Upper lobe of left lung (tissue), 6 donors: ENCODE results near the gene NOS1AP. TPM values are rescaled to one million over a fixed set of nuclear protein-coding genes. Genes with fewer than 3 reads are reported as not detected.
"Not testable (repeated sequence)": the region's sequence is repeated elsewhere in the genome, so short reads cannot be mapped to it uniquely, and the experiment has no call there.

ENCODE experiments used
- ATAC-seq, 2 donors: fragments of 200-7000 bp; cut with Tn5 transposase; one replicate each; pipeline ENCODE4 v1.9.1; 2022; ENCODE audit warnings: mild to moderate bottlenecking in 2 of 2, moderate library complexity in 2 of 2; ENCODE audit not compliant: low FRiP score in 2 of 2
- DNase-seq, 2 donors: peaks; one replicate each; pipeline ENCODE4 v3.0.0-alpha.2; 2019 to 2020
- H3K27ac ChIP-seq, 4 donors: fragments of 200-600 bp; sonication (generic); one replicate each; pipeline ENCODE4 v1.5.1; 2016 to 2019
- H3K27me3 ChIP-seq, 4 donors: fragments of 200-600 bp; sonication (generic); one replicate each; pipeline ENCODE4 v1.5.1; 2017 to 2019
- H3K36me3 ChIP-seq, 4 donors: fragments of 200-600 bp; sonication (generic); one replicate each; pipeline ENCODE4 v1.5.1; 2016 to 2019
- H3K4me1 ChIP-seq, 4 donors: fragments of 200-600 bp; sonication (generic); one replicate each; pipeline ENCODE4 v1.5.1; 2018 to 2019
- H3K4me3 ChIP-seq, 4 donors: fragments of 200-600 bp; sonication (generic); one replicate each; pipeline ENCODE4 v1.5.1; 2017 to 2019; ENCODE audit warnings: mild to moderate bottlenecking in 2 of 4, moderate library complexity in 1 of 4
- H3K9me3 ChIP-seq, 4 donors: fragments of 200-600 bp; sonication (generic); one replicate each; pipeline ENCODE4 v1.5.1; 2018 to 2019
- CTCF ChIP-seq, 6 experiments: fragments of 450-650 bp in 4 of 6; fragments of 200-600 bp in 2 of 6; sonication (generic) in 2 of 6; IDR thresholded peaks; one replicate each; pipeline ENCODE4 v1.5.1; 2016 to 2019; ENCODE audit warnings: antibody characterized with exemption in 6 of 6
- EP300 ChIP-seq, 4 donors: sonication (generic); formaldehyde crosslinking; IDR thresholded peaks; one replicate each; pipeline ENCODE4 v1.5.1; 2017; ENCODE audit warnings: antibody characterized with exemption in 4 of 4, control low read depth in 2 of 4
- POLR2A ChIP-seq, 4 donors: fragments of 450-650 bp; IDR thresholded peaks; one replicate each; pipeline ENCODE4 v1.5.1; 2016 to 2017; ENCODE audit warnings: antibody characterized with exemption in 4 of 4, mild to moderate bottlenecking in 2 of 4
- POLR2AphosphoS5 ChIP-seq, 2 donors: sonication (generic); formaldehyde crosslinking; IDR thresholded peaks; one replicate each; pipeline ENCODE4 v1.5.1; 2017; ENCODE audit warnings: antibody characterized with exemption in 2 of 2
- WGBS, 2 donors: methylation state at CpG; one replicate each; pipeline ENCODE4 v1.1.5; 2017 to 2018; 5-methylcytosine and 5-hydroxymethylcytosine counted together
- total RNA-seq, 6 donors: library from RNA; depleted of rRNA in 4 of 6; stranded (reverse); fragments of >200 nt in 4 of 6; gene quantifications; one replicate each; pipeline versions ENCODE4 v1.1.0 to v1.2.1, GENCODE V29; 2016 to 2021
- donor health status: DM: no; HTN: no; CAD: no; lungs with moderate emphysema.
- donor health status: DM: no; HTN: yes; CAD: no; lungs with severe emphysema.

NOS1AP gene
- total RNA-seq, 6 donors from 2014 or later: 5.3 to 16.4 (median 6.5) TPM

DNA sequence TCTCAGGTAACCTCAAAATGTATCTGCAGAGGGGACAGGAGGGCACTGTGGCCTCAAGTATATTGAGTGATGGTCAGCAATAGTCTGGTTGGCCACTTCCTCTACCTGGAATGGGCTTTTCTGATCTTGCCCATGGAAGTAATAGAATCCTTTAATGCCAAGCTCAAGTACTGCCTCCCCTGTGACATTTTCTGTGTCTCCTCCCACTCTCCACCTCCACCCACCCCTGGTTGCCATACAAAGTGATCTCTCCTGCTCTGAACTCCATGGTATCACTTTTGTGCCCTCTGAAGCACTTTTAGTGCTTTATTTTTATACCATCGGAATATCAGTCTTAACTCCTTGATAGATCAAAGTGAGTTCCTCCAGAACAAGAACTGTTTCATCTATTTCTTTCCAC, 9.2 kb upstream of the NOS1AP start:
- Histone ChIP-seq H3K36me3 (no peaks in the 10 kb centered on the region), H3K9me3 (no peaks in the 10 kb centered on the region), H3K27me3 (no peaks in the 10 kb centered on the region), H3K27ac (no peak overlapping the region), H3K4me1 (no peaks in the 10 kb centered on the region), H3K4me3 (no peak overlapping the region)
- WGBS, 2 donors: 97 to 100% methylated on average over 1 of the region's 1 CpG
- TF ChIP-seq POLR2A (IDR thresholded peaks at IDR 0.05): no peak
- TF ChIP-seq CTCF (IDR thresholded peaks at IDR 0.05): no peak
- TF ChIP-seq POLR2AphosphoS5 (IDR thresholded peaks at IDR 0.05): no peak
- no peak for TF ChIP-seq EP300 (IDR thresholded peaks at IDR 0.05)
- ATAC-seq (no peak), DNase-seq (no peak)

DNA sequence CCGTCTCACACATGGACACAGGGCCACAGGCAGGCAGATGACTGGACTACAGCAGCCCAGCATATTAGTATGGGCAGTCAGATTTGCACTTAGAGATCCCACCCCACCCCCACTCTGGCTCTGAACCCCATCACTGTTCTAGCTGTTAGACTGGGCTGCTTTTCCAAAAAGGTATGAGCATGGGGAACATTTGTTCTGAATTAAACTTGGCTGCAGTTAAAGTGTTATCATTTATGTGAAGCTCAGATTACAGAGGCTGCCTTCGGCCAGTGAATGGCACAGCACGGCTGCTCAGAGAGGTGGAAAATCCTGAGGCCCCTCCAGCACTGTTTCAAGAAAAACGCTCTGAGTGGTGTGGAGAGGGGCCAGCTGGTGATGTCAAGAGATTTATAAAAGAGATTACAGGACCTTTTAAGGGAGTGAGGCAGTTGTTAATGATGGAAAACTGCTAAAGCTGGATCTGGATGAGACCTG, 6.9 kb upstream of the NOS1AP start:
- no peak overlapping the region for H3K27ac ChIP-seq
- no peak for DNase-seq
- no peak for TF ChIP-seq POLR2AphosphoS5 (IDR thresholded peaks at IDR 0.05)
- no peak for TF ChIP-seq POLR2A (IDR thresholded peaks at IDR 0.05)
- no peak for TF ChIP-seq EP300 (IDR thresholded peaks at IDR 0.05)
- no peak for TF ChIP-seq CTCF (IDR thresholded peaks at IDR 0.05)
- no peaks in the 10 kb centered on the region for H3K27me3 ChIP-seq
- no peaks in the 10 kb centered on the region for H3K9me3 ChIP-seq
- no peaks in the 10 kb centered on the region for H3K36me3 ChIP-seq
- no peak for ATAC-seq
- no peak overlapping the region for H3K4me3 ChIP-seq
- 58 to 73% methylated on average over 4 of the region's 4 CpGs for whole genome bisulfite sequencing, 2 donors
- no peaks in the 10 kb centered on the region for H3K4me1 ChIP-seq

- 69 to 79% methylated on average over 2 of the region's 2 CpGs for WGBS, 2 donors
These were observed 4.5 kb upstream of the NOS1AP start for GRCh38 chr1:162065016-162065415.

GRCh38 chr1:162066836-162067235, 2.7 kb upstream of the NOS1AP start:
- ATAC-seq, H3K27me3 ChIP-seq, H3K9me3 ChIP-seq, H3K4me3 ChIP-seq, DNase-seq, H3K36me3 ChIP-seq, H3K27ac ChIP-seq: not testable (repeated sequence)
- peaks cover 13 to 24% (median 16%) of the 10 kb centered on the region in 4 donors for H3K4me1 ChIP-seq
- WGBS, 2 donors: 82 to 84% methylated on average over 4 of the region's 4 CpGs

More at GRCh38 chr1:162065016-162065415, 4.5 kb upstream of the NOS1AP start:
- H3K9me3 ChIP-seq: no peaks in the 10 kb centered on the region
- no peak overlapping the region for H3K4me3 ChIP-seq
- H3K27me3 ChIP-seq: no peaks in the 10 kb centered on the region
- peaks cover 1 to 8% (median 3%) of the 10 kb centered on the region in 4 donors for H3K4me1 ChIP-seq
- no peak for ATAC-seq
- DNase-seq: no peak
- H3K36me3 ChIP-seq: no peaks in the 10 kb centered on the region
- no peak overlapping the region for H3K27ac ChIP-seq
- TF ChIP-seq POLR2AphosphoS5 (IDR thresholded peaks at IDR 0.05): no peak
- TF ChIP-seq EP300 (IDR thresholded peaks at IDR 0.05): no peak
- no peak for TF ChIP-seq CTCF (IDR thresholded peaks at IDR 0.05)
- TF ChIP-seq POLR2A (IDR thresholded peaks at IDR 0.05): no peak

DNA sequence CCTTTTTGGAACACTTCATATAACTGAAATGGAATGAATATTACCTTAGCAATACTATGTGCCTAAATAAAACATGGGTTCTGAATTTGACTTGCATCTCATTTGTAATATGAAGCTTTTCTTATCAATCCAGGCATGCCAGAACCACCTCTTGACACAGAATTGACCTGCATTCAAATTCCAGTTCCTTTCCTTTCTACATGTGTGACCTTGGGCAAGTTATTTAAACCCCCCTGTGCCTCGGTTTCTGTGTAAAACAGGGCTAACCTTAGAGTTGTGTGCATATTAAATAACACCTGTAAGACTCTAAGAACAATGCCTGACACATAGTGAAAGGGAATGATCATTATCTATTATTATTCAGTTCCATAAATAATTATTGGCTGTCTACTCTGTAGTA, 2.0 kb upstream of the NOS1AP start:
- Histone ChIP-seq H3K4me1 (peaks cover 13 to 30% (median 16%) of the 10 kb centered on the region in 4 donors), H3K27me3 (no peaks in the 10 kb centered on the region), H3K27ac (no peak overlapping the region), H3K9me3 (no peaks in the 10 kb centered on the region), H3K36me3 (no peaks in the 10 kb centered on the region), H3K4me3 (no peak overlapping the region)
- DNase-seq: no peak
- no peak for TF ChIP-seq EP300 (IDR thresholded peaks at IDR 0.05)
- TF ChIP-seq CTCF (IDR thresholded peaks at IDR 0.05): no peak
- ATAC-seq: no peak
- 77 to 78% methylated on average over 1 of the region's 1 CpG for WGBS, 2 donors
